Retinal pigment epithelial cell (primary cell): ENCODE data around the gene PAX5.
"Not testable (repeated sequence)": the region's sequence is repeated elsewhere in the genome, so short reads cannot be mapped to it uniquely, and the experiment has no call there.

Experiments
- DNase-seq: peaks from one replicate; pipeline ENCODE4 v3.0.0-alpha.2; 2010; ENCODE audit warnings: low read depth
- H3K4me3 ChIP-seq: 2 replicates; pipeline ENCODE4 v1.5.1; 2011; ENCODE audit warnings: mild to moderate bottlenecking, low read length, control low read depth, moderate library complexity
- TF ChIP-seq, protein P1 (sequence below): conservative IDR thresholded peaks from 2 replicates; pipeline ENCODE4 v1.5.1; 2011; ENCODE audit warnings: low read depth, low read length, control low read depth, inconsistent platforms

The PAX5 gene

DNA sequence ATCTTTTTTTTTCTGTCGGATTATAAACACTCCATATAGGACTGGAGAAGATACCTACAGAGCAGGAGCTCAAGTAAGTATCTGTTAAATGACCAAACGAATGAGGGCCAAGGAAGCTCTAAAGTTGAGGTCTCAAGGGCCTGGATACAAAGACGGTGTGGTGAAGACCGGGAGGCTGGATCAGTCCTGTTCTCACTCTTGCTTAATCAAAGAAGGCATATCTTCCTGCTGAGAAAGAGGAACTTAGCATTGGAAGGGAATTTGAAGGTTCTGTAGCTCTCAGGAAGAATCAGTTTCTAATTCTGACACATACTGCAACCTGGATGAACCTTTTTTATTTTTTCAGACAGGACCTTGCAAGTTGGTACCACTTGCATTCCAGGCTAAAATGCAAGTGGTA, 28.3 kb upstream of the PAX5 start:
- TF ChIP-seq, protein P1, sequence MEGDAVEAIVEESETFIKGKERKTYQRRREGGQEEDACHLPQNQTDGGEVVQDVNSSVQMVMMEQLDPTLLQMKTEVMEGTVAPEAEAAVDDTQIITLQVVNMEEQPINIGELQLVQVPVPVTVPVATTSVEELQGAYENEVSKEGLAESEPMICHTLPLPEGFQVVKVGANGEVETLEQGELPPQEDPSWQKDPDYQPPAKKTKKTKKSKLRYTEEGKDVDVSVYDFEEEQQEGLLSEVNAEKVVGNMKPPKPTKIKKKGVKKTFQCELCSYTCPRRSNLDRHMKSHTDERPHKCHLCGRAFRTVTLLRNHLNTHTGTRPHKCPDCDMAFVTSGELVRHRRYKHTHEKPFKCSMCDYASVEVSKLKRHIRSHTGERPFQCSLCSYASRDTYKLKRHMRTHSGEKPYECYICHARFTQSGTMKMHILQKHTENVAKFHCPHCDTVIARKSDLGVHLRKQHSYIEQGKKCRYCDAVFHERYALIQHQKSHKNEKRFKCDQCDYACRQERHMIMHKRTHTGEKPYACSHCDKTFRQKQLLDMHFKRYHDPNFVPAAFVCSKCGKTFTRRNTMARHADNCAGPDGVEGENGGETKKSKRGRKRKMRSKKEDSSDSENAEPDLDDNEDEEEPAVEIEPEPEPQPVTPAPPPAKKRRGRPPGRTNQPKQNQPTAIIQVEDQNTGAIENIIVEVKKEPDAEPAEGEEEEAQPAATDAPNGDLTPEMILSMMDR: no peak
- DNase-seq: no peak
- no peak overlapping the region for H3K4me3 ChIP-seq

DNA sequence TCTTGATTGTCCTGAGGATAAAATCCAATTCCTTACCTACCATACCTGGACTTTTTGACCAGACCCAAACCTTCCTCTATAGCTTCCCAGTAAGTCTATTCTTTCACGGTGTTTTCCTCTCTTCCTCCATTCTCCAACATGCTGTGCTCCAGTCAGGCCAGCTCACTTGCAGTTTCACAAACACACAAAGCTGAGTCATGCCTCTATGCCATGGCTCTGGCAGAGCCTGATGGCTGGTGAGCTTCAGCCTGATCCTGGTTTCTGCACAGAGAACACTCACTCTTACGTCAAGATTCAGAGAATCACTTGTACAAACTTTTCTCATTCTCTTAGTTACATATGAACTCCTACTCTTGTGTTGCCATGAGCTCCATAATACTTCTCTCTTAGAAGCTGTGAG, 27.7 kb upstream of the PAX5 start:
- no peak overlapping the region for H3K4me3 ChIP-seq
- DNase-seq: no peak
- TF ChIP-seq, protein P1: no peak

DNA sequence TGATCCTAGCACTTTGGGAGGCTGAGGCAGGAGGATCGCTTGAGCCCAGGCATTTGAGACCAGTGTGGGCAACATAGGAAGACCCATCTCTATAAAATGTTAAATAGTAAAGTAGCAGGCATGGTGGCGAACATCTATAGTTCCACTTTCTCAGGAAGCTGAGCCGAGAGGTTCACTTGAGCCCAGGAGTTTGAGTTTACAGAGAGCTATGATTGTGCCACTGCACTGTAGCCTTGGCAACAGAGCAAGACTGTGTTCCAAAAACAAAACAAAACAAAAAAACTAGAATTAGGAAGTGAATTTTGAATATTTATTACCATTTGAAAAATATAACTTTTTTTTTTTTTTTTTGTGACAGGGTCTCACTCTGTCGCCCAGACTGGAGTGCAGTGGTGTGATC, 26.8 kb upstream of the PAX5 start:
- DNase-seq: no peak
- H3K4me3 ChIP-seq: no peak overlapping the region
- TF ChIP-seq, protein P1: no peak

DNA sequence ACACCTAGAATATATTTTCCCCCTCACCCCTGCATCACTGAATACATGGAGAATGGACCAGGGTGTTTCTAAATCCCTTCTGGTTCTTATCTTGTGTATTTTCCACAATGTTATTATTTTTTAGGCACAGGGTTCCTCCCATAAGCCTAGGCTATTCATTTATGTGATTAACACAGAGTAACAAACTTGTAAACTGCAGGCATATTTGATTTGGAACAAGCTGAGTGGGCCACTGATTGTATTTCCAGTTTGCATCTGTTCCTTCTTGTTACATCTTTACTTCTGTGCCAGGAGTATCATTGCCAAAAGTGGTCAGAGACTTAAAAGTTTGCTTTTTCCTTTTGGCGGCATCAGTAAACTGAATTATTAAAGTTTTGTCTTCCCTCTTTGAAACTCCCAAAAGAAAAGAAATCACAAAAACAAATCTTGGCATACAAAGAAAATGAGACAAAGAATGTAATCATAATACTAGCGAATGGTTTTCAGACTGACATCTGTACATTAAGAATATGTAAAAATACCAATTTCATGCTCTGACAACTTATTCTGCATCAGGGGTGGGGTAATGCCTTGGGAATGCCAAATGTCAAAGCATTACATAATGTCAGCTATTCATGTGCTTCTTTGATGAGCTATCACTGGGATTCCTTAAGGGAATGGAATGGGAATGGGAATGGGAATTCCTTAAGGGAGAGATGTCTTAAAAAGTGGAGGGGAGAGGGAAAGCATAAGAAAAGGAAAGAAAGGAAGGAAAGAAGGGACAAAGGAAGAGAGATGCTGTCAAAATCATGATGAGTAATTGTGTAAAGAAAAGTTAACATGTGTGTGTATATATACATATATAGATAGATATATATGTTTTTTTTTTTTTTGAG, 22.2 kb upstream of the PAX5 start:
- H3K4me3 ChIP-seq: no peak overlapping the region
- TF ChIP-seq, protein P1: no peak
- DNase-seq: no peak

DNA sequence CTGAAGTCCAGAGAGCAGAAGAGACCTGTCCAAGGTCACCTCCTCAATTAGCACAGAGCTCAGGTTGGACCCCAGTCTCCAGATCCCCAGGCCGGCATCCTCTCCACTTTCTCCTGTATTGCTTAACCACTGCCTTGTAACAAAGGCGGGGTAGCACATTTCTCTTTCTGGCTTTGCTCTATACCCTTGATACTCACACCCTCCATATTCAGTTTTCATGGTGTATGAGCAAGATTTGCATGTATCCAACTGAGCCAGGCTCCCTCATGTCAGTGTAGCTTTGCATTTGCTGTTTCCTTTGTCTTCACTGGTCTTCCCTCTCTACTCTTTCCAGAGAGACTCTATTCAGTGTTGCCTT, 20.3 kb upstream of the PAX5 start:
- H3K4me3 ChIP-seq, DNase-seq: not testable (repeated sequence)

DNA sequence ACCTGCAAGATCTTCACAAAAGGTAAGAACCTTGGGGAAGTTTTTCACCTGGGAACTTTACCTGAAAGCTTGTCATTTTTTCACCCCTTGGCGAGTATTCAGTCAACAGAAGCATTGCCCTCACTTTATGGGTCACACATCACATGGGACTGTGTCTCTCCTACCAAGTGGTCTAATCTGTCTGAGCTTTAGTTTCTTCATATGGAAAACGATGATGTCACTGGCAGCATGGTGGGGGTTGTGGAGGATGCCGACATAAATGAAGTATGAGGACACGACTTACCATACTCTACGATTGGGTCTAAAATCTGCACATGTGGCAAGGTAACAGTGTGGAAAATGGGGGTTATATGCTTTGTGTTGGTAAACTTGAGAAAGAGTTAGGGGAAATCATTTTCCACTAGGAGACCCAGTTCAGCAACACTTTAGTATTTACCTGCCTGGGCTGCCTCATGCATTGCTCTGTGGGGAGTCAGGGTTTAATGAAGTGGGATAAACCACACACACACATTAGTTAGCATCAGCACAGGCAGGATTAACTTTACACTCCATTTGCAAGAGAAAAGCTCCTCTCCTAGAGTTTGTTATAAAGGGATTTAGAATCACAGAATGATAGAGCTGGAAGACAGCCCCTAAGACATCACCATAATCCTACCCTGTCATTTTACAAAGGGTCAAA, 19.8 kb upstream of the PAX5 start:
- no peak overlapping the region for H3K4me3 ChIP-seq
- TF ChIP-seq, protein P1: no peak
- no peak for DNase-seq

DNA sequence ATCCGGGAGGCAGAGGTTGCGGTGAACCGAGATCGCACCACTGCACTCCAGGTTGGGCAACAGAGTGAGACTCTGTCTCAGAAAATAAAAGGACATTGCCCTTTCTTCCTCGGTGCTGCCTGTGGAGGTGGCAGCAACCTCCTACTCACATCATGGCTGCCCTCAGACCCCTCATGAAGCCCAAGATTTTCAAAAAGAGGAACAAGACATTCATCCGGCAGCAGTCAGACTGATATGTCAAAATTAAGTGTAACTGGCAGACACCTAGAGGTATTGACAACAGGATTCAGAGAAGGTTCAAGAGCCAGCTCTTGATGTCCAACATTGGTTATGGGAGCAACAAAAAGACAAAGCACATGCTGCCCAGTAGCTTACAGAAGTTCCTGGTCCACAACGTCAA, 12.6 kb upstream of the PAX5 start:
- TF ChIP-seq, protein P1: no peak
- no peak for DNase-seq
- no peak overlapping the region for H3K4me3 ChIP-seq
